ENCODE measurements around the gene C1orf210. TPM values are rescaled to one million over a fixed set of nuclear protein-coding genes. Genes with fewer than 3 reads are reported as not detected.

C1orf210 gene
- total and polyA plus RNA-seq, 2 of the 13 experiments (the other 11 are each of a cell fraction or from before 2014, with no cell fraction given) = 0.49 to 5.1 TPM

DNA sequence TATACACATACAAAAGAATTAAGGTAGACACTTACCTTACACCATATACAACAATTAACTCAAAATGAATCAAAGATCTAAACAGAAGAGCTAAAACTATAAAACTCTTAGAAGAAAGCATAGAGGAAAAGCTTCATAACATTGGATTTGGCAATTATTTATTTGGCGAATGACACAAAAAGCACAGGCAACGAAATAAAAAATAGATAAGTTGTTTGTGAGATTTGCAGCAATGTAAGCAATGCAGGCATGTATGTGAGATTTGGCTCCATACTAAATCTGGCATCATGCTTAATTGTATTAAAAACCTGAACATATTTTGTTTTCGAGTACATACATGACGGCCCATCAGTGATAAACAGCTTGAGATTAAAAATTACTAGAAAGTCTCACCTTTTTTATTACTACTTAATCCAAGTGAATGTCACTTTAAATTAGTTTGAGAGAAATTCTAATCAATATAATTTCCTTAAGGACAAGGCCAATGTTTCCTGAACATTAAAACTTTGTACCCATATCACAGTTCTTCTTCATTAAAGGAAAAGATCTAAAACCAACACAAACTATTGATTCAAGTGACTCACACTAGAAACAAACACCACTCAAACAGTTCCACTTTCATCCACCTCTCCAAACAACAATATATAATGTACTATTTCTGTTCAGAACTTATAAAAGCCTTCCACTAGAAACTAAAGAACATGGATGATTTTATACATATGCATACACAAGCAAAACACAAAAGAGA is 38.7 kb downstream of the C1orf210 start (continued):
- TF ChIP-seq, protein P1, sequence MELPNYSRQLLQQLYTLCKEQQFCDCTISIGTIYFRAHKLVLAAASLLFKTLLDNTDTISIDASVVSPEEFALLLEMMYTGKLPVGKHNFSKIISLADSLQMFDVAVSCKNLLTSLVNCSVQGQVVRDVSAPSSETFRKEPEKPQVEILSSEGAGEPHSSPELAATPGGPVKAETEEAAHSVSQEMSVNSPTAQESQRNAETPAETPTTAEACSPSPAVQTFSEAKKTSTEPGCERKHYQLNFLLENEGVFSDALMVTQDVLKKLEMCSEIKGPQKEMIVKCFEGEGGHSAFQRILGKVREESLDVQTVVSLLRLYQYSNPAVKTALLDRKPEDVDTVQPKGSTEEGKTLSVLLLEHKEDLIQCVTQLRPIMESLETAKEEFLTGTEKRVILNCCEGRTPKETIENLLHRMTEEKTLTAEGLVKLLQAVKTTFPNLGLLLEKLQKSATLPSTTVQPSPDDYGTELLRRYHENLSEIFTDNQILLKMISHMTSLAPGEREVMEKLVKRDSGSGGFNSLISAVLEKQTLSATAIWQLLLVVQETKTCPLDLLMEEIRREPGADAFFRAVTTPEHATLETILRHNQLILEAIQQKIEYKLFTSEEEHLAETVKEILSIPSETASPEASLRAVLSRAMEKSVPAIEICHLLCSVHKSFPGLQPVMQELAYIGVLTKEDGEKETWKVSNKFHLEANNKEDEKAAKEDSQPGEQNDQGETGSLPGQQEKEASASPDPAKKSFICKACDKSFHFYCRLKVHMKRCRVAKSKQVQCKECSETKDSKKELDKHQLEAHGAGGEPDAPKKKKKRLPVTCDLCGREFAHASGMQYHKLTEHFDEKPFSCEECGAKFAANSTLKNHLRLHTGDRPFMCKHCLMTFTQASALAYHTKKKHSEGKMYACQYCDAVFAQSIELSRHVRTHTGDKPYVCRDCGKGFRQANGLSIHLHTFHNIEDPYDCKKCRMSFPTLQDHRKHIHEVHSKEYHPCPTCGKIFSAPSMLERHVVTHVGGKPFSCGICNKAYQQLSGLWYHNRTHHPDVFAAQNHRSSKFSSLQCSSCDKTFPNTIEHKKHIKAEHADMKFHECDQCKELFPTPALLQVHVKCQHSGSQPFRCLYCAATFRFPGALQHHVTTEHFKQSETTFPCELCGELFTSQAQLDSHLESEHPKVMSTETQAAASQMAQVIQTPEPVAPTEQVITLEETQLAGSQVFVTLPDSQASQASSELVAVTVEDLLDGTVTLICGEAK (IDR thresholded peaks at IDR 0.05) = no peak
- TF ChIP-seq, protein P1 (CRISPR knock-in tag; IDR thresholded peaks at IDR 0.05) = no peak
- no peak for TF ChIP-seq ZNF337 (CRISPR knock-in tag; IDR thresholded peaks at IDR 0.05; ENCODE audit: borderline replicate concordance, low read depth)
- TF ChIP-seq FOSL1 (CRISPR knock-in tag; IDR thresholded peaks at IDR 0.05; ENCODE audit: borderline replicate concordance) = peak; percentile 73; the same call in 1 of the 2 replicates
- TF ChIP-seq RARA (CRISPR knock-in tag; IDR thresholded peaks at IDR 0.05) = peak; percentile 58; the same call in 1 of the 2 replicates
- TF ChIP-seq, protein P2, sequence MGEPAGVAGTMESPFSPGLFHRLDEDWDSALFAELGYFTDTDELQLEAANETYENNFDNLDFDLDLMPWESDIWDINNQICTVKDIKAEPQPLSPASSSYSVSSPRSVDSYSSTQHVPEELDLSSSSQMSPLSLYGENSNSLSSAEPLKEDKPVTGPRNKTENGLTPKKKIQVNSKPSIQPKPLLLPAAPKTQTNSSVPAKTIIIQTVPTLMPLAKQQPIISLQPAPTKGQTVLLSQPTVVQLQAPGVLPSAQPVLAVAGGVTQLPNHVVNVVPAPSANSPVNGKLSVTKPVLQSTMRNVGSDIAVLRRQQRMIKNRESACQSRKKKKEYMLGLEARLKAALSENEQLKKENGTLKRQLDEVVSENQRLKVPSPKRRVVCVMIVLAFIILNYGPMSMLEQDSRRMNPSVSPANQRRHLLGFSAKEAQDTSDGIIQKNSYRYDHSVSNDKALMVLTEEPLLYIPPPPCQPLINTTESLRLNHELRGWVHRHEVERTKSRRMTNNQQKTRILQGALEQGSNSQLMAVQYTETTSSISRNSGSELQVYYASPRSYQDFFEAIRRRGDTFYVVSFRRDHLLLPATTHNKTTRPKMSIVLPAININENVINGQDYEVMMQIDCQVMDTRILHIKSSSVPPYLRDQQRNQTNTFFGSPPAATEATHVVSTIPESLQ (CRISPR knock-in tag; conservative IDR thresholded peaks at IDR 0.05) = no peak
- peak; percentile 78 for TF ChIP-seq FOXA1 (IDR thresholded peaks at IDR 0.05)
- 0 out of 2 replicates have a peak, but pooled peaks have one; percentile 20 for TF ChIP-seq FOXA1 (CRISPR knock-in tag; IDR thresholded peaks at IDR 0.05)
- no peak for TF ChIP-seq NFATC3 (CRISPR knock-in tag; IDR thresholded peaks at IDR 0.05)
- TF ChIP-seq ZNF773 (CRISPR knock-in tag; IDR thresholded peaks at IDR 0.05; ENCODE audit: borderline replicate concordance) = no peak
- TF ChIP-seq ATRX (CRISPR knock-in tag; IDR thresholded peaks at IDR 0.05; ENCODE audit: borderline replicate concordance) = no peak
- TF ChIP-seq SIX1 (CRISPR knock-in tag; IDR thresholded peaks at IDR 0.05; ENCODE audit: borderline replicate concordance) = peak; percentile 18; the same call in 1 of the 2 replicates
- TF ChIP-seq MED1 (CRISPR knock-in tag; IDR thresholded peaks at IDR 0.05) = no peak
- no peak for TF ChIP-seq ZNF816 (CRISPR knock-in tag; IDR thresholded peaks at IDR 0.05; ENCODE audit: borderline replicate concordance)
- TF ChIP-seq, protein P3, sequence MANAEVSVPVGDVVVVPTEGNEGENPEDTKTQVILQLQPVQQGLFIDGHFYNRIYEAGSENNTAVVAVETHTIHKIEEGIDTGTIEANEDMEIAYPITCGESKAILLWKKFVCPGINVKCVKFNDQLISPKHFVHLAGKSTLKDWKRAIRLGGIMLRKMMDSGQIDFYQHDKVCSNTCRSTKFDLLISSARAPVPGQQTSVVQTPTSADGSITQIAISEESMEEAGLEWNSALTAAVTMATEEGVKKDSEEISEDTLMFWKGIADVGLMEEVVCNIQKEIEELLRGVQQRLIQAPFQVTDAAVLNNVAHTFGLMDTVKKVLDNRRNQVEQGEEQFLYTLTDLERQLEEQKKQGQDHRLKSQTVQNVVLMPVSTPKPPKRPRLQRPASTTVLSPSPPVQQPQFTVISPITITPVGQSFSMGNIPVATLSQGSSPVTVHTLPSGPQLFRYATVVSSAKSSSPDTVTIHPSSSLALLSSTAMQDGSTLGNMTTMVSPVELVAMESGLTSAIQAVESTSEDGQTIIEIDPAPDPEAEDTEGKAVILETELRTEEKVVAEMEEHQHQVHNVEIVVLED (CRISPR knock-in tag; IDR thresholded peaks at IDR 0.05; ENCODE audit: borderline replicate concordance) = no peak
- TF ChIP-seq ZNF652 (CRISPR knock-in tag; IDR thresholded peaks at IDR 0.05; ENCODE audit: borderline replicate concordance, low read depth) = no peak
